Duodenal mucosa (tissue), 2 donors: ENCODE measurements around the gene TXNDC8.
"Not testable (repeated sequence)": the region's sequence is repeated elsewhere in the genome, so short reads cannot be mapped to it uniquely, and the experiment has no call there.

ENCODE experiments used
- H3K27ac ChIP-seq: one replicate; pipeline ENCODE4 v1.7.0; 2013; ENCODE audit warnings: low read depth, low read length
- H3K27me3 ChIP-seq, 2 donors: one replicate each; pipeline ENCODE4 v1.7.0; 2013; ENCODE audit warnings: low read length in 2 of 2, control low read depth in 1 of 2; ENCODE audit not compliant: insufficient read depth in 2 of 2, control insufficient read depth in 1 of 2
- H3K36me3 ChIP-seq, 2 donors: one replicate each; pipeline ENCODE4 v1.7.0; 2013; ENCODE audit warnings: low read length in 2 of 2, control low read depth in 1 of 2; ENCODE audit not compliant: insufficient read depth in 2 of 2, control insufficient read depth in 1 of 2
- H3K4me1 ChIP-seq, 2 donors: one replicate each; pipeline ENCODE4 v1.7.0; 2013; ENCODE audit warnings: low read length in 2 of 2, control low read depth in 1 of 2; ENCODE audit not compliant: insufficient read depth in 2 of 2, control insufficient read depth in 1 of 2
- H3K4me3 ChIP-seq, 2 donors: one replicate each; pipeline ENCODE4 v1.7.0; 2013; ENCODE audit warnings: low read length in 2 of 2, low read depth in 1 of 2
- H3K9ac ChIP-seq, 2 donors: one replicate each; pipeline ENCODE4 v1.7.0; 2013; ENCODE audit warnings: low read length in 2 of 2, low read depth in 1 of 2
- H3K9me3 ChIP-seq, 2 donors: one replicate each; pipeline ENCODE4 v1.7.0; 2013; ENCODE audit warnings: low read length in 2 of 2, control low read depth in 1 of 2; ENCODE audit not compliant: control insufficient read depth in 1 of 2

The TXNDC8 gene

DNA sequence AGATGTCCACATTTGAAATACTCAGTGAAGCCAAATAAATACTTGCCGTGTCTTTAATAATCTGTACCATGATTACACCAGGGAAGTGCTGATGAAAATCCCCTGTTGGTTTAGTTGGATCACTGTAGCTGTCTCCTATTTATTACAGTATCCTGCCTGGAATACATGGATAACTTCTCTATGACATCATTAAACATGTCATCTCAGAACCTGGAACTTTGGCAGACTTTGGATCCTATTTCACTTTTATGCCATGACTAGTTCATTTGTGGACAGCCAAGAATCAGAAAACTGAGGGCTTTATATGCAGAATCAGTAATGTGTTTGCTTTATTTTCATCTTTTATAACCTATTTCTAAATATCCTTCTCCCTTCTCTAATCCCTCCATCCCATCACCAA, at the start of gene TXNDC8:
Gene TXNDC8 (minus strand): TSS at position 137 of the 400 bp plus-strand sequence.
- H3K27ac ChIP-seq: no peak within 1 kb of the TSS
- no peak within 1 kb of the TSS for H3K9ac ChIP-seq
- H3K36me3 ChIP-seq: no peaks in the 10 kb centered on the region
- H3K4me3 ChIP-seq: no peak within 1 kb of the TSS
- H3K27me3 ChIP-seq: no peaks in the 10 kb centered on the region
- peaks cover 0 to 4% of the 10 kb centered on the region in 2 donors for H3K4me1 ChIP-seq
- no peaks in the 10 kb centered on the region for H3K9me3 ChIP-seq

- H3K27me3 ChIP-seq: no peaks in the 10 kb centered on the region
- H3K4me1 ChIP-seq: no peaks in the 10 kb centered on the region
- no peak overlapping the region for H3K27ac ChIP-seq
- no peak overlapping the region for H3K9ac ChIP-seq
- no peaks in the 10 kb centered on the region for H3K36me3 ChIP-seq
- no peaks in the 10 kb centered on the region for H3K9me3 ChIP-seq
- no peak overlapping the region for H3K4me3 ChIP-seq
Measured at GRCh38 chr9:110383491-110383890, 45.8 kb upstream of the TXNDC8 start.

GRCh38 chr9:110382731-110383130, 45.1 kb upstream of the TXNDC8 start:
- no peaks in the 10 kb centered on the region for H3K36me3 ChIP-seq
- no peaks in the 10 kb centered on the region for H3K27me3 ChIP-seq
- no peak overlapping the region for H3K9ac ChIP-seq
- H3K4me1 ChIP-seq: no peaks in the 10 kb centered on the region
- no peaks in the 10 kb centered on the region for H3K9me3 ChIP-seq
- H3K27ac ChIP-seq: no peak overlapping the region
- H3K4me3 ChIP-seq: no peak overlapping the region

DNA sequence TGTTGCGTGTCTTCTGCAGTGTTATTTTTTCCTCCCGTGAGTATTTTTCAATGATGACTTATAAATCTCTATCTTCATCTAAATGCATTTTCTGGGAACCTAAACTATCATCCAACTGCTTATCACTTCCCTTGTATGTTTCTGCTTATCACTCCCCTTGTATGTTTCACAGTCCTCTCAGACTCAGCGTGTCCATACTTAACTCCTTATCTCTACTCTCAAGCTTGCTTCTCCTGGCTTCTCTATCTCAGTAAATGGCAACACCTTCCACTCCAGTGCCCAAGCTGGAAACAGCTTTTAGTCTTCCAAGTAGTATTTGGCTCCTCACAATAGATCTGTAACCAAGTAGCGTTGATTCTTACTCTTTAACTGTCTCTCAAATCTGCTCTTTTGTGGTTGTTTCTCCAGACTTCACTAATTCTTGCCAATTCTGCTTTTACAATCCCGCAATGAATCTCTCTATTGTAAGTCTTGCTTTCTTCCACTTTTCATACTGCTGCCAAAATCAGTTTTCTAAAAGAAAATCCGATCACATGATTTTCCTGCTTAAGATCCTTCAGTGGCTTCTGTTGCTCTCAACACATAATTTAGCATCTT, 33.8 kb upstream of the TXNDC8 start:
- Histone ChIP-seq H3K36me3 (no peaks in the 10 kb centered on the region), H3K4me1 (no peaks in the 10 kb centered on the region), H3K27me3 (no peaks in the 10 kb centered on the region), H3K27ac (no peak overlapping the region), H3K9ac (no peak overlapping the region), H3K4me3 (no peak overlapping the region), H3K9me3 (no peaks in the 10 kb centered on the region)

DNA sequence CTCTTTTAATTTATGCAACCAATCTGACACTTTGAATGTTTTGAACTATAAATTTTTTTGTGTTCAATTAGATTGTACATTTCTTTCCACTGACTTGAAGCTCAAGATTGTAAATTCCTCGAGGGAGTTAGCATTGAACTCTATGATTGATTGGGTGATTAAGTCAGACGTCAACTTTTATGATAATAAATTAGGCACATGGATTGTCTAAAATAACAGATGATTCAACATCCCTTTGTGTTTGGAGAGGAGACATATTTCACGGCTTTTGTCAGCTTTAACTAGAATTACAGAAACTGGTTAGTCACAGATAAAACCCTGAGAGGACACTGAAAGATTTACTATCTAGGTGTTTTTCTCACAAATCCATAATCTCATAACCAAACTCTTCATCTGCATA, 32.7 kb upstream of the TXNDC8 start:
- H3K9me3 ChIP-seq: no peaks in the 10 kb centered on the region
- no peak overlapping the region for H3K4me3 ChIP-seq
- no peak overlapping the region for H3K27ac ChIP-seq

GRCh38 chr9:110364451-110364850, 26.8 kb upstream of the TXNDC8 start:
- H3K9me3 ChIP-seq: no peaks in the 10 kb centered on the region
- no peak overlapping the region for H3K9ac ChIP-seq
- no peaks in the 10 kb centered on the region for H3K36me3 ChIP-seq
- H3K4me1 ChIP-seq: no peaks in the 10 kb centered on the region
- H3K27ac ChIP-seq: no peak overlapping the region
- H3K4me3 ChIP-seq: no peak overlapping the region
- no peaks in the 10 kb centered on the region for H3K27me3 ChIP-seq

More for the DNA sequence above, 32.7 kb upstream of the TXNDC8 start:
- Histone ChIP-seq H3K27me3 (no peaks in the 10 kb centered on the region), H3K36me3 (no peaks in the 10 kb centered on the region), H3K9ac (no peak overlapping the region), H3K4me1 (no peaks in the 10 kb centered on the region)

- H3K4me3 ChIP-seq, H3K4me1 ChIP-seq, H3K36me3 ChIP-seq, H3K27me3 ChIP-seq, H3K27ac ChIP-seq, H3K9ac ChIP-seq, H3K9me3 ChIP-seq: not testable (repeated sequence)
Measured at GRCh38 chr9:110358992-110359391, 21.3 kb upstream of the TXNDC8 start.

DNA sequence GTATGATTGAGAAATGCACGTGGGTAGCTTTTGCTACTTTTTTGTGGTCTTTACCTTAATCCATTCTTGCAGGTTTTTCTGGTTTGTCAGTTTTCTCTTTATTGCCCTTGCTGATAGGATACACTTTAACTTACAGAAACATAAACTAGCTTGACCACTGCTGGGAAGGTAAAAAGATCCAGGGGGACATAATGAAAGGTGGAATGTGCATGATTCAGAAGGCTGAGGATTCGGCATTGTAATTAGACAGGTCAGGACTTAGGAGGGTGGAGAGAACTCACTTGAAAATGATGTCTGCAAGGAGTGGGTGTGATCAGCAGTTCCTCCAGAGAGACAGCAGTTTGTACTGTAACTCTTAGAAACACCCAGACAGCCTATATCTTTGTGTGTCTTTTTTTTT, 19.8 kb upstream of the TXNDC8 start:
- Histone ChIP-seq H3K9ac (no peak overlapping the region), H3K4me1 (no peaks in the 10 kb centered on the region), H3K27me3 (no peaks in the 10 kb centered on the region), H3K4me3 (no peak overlapping the region), H3K9me3 (no peaks in the 10 kb centered on the region), H3K27ac (no peak overlapping the region), H3K36me3 (no peaks in the 10 kb centered on the region)

DNA sequence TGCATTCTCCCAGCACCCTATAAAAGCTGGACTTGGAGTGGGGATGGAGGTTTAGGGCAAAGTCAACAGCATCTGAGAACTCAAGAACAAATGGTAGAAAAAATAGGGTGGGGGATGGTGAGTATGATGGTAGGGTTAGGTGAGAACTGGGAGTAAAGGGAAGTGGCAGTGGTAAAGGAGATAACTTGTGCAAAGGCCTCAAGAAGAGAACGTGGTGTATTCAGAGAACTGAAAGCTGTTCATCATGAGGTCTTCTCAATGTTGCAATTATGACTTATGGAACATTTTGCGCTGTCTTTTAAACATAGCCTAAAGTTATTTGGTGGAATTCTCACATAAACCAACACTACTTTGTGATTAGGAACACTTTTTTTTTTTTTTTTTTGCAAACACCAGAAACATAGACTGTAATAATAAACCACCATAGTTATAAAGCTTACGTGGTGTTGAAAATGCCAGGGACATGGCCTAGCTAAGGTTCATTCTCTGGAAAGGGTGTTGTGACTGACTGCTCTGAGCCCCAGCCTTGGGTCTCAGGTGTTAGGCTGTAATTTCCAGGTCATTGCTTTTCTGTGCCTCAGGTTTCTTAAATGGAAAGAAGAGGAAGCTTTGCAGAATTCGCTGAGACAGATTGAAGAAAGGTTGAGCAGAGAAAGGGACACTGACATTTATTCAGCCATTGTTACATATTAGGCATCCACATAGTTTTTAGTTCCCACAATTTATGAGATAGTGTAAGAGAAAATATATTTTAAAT, 19.2 kb upstream of the TXNDC8 start:
- no peak overlapping the region for H3K27ac ChIP-seq
- H3K27me3 ChIP-seq: no peaks in the 10 kb centered on the region
- H3K9me3 ChIP-seq: no peaks in the 10 kb centered on the region
- no peak overlapping the region for H3K4me3 ChIP-seq
- no peaks in the 10 kb centered on the region for H3K4me1 ChIP-seq
- H3K36me3 ChIP-seq: no peaks in the 10 kb centered on the region
- no peak overlapping the region for H3K9ac ChIP-seq

DNA sequence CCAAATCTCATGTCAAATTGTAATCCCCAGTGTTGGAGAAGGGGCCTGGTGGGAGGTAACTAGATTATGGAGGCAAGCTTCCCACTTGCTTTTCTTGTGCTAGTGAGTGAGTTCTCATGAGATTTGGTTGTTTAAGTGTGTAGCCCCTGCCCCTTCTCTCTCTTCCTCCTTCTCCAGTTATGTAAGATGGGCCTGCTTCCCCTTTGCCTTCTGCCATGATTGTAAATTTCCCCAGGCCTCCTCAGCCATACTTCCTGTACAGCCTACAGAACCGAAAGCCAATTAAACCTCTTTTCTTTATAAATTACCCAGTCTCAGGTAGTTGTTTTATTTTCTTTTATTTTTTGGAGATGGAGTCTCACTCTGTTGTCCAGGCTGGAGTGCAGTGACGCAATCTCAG, 18.2 kb upstream of the TXNDC8 start:
- H3K4me3 ChIP-seq: no peak overlapping the region
- no peaks in the 10 kb centered on the region for H3K36me3 ChIP-seq
- no peak overlapping the region for H3K27ac ChIP-seq
- no peaks in the 10 kb centered on the region for H3K9me3 ChIP-seq
- no peak overlapping the region for H3K9ac ChIP-seq
- no peaks in the 10 kb centered on the region for H3K27me3 ChIP-seq
- H3K4me1 ChIP-seq: no peaks in the 10 kb centered on the region
